ENCODE data around the gene STAT1. TPM values are rescaled to one million over a fixed set of nuclear protein-coding genes. Genes with fewer than 3 reads are reported as not detected.
A peak's percentile ranks its signal among the peaks of the same experiment; 100 is the strongest.
"Not testable (repeated sequence)": the region's sequence is repeated elsewhere in the genome, so short reads cannot be mapped to it uniquely, and the experiment has no call there.

STAT1 gene
- total RNA-seq, 2 experiments from 2014 or later: 472 to 473 TPM

GRCh38 chr2:190996338-190996946 lies 17.5 kb downstream of the STAT1 start:
- CTCF ChIA-PET: interaction anchor here (1.0 to 2.0 kb wide), 7 partner anchors 8 to 159 kb away, joined by 3 to 7 read pairs (median 4); no protein-coding TSS in a partner anchor
- Mint-ChIP-seq H3K9me3 (ENCODE audit: insufficient read depth) (no peaks in the 10 kb centered on the region), H3K27me3 (ENCODE audit: low read depth) (no peaks in the 10 kb centered on the region), H3K4me3 (no peak overlapping the region), H3K27ac (peak overlapping the region; percentile 65), H3K4me1 (ENCODE audit: low read depth) (peaks cover 72% of the 10 kb centered on the region), H3K36me3 (ENCODE audit: low read depth) (peaks cover 92% of the 10 kb centered on the region)
- POLR2A ChIA-PET: interaction anchor here (0.7 to 1.7 kb wide), 3 partner anchors 9 to 15 kb away, joined by 3 to 12 read pairs (median 4); no protein-coding TSS in a partner anchor
- DNase-seq: peak; percentile 57
- peak; percentile 72 for ATAC-seq

GRCh38 chr2:190995315-190995714 lies 18.7 kb downstream of the STAT1 start:
- not testable (repeated sequence) for H3K9me3 Mint-ChIP-seq (ENCODE audit: insufficient read depth); H3K4me3 Mint-ChIP-seq; H3K27ac Mint-ChIP-seq; ATAC-seq; DNase-seq; H3K27me3 Mint-ChIP-seq (ENCODE audit: low read depth)
- Mint-ChIP-seq H3K36me3 (ENCODE audit: low read depth) (peaks cover 92% of the 10 kb centered on the region), H3K4me1 (ENCODE audit: low read depth) (peaks cover 70% of the 10 kb centered on the region)
- ChIA-PET POLR2A (interaction anchor here (1.1 to 1.7 kb wide), 2 partner anchors 10 to 15 kb away, joined by 4 to 5 read pairs; no protein-coding TSS in a partner anchor), CTCF (interaction anchor here (1.5 kb wide), 1 partner anchor 28 kb away, joined by 4 read pairs; no protein-coding TSS in a partner anchor)

- Mint-ChIP-seq H3K27ac (peak overlapping the region; percentile 80), H3K4me1 (ENCODE audit: low read depth) (peaks cover 67% of the 10 kb centered on the region), H3K4me3 (no peak overlapping the region), H3K27me3 (ENCODE audit: low read depth) (no peaks in the 10 kb centered on the region), H3K9me3 (ENCODE audit: insufficient read depth) (no peaks in the 10 kb centered on the region), H3K36me3 (ENCODE audit: low read depth) (peaks cover 91% of the 10 kb centered on the region)
- ChIA-PET POLR2A (interaction anchor here (0.6 to 2.7 kb wide), 7 partner anchors 8 to 18 kb away, joined by 3 to 8 read pairs (median 5); no protein-coding TSS in a partner anchor), CTCF (interaction anchor here (0.9 kb wide), 1 partner anchor 10 kb away, joined by 3 read pairs; no protein-coding TSS in a partner anchor)
- no peak for ATAC-seq
- no peak for DNase-seq
Observed at GRCh38 chr2:190994148-190994547, 19.8 kb downstream of the STAT1 start.

GRCh38 chr2:190993292-190993643 lies 20.7 kb downstream of the STAT1 start:
- CTCF ChIA-PET: interaction anchor here (0.9 kb wide), 1 partner anchor 9 kb away, joined by 3 read pairs; no protein-coding TSS in a partner anchor
- Mint-ChIP-seq H3K4me1 (ENCODE audit: low read depth) (peaks cover 65% of the 10 kb centered on the region), H3K27ac (no peak overlapping the region), H3K36me3 (ENCODE audit: low read depth) (peaks cover 93% of the 10 kb centered on the region), H3K9me3 (ENCODE audit: insufficient read depth) (no peaks in the 10 kb centered on the region), H3K27me3 (ENCODE audit: low read depth) (no peaks in the 10 kb centered on the region), H3K4me3 (no peak overlapping the region)
- DNase-seq: no peak
- ATAC-seq: no peak
- POLR2A ChIA-PET: interaction anchor here (0.7 to 2.7 kb wide), 5 partner anchors 9 to 91 kb away, joined by 3 to 8 read pairs (median 6); no protein-coding TSS in a partner anchor

GRCh38 chr2:190990132-190990531 lies 23.8 kb downstream of the STAT1 start:
- Mint-ChIP-seq H3K27me3 (ENCODE audit: low read depth) (no peaks in the 10 kb centered on the region), H3K9me3 (ENCODE audit: insufficient read depth) (no peaks in the 10 kb centered on the region), H3K4me1 (ENCODE audit: low read depth) (peaks cover 66% of the 10 kb centered on the region), H3K36me3 (ENCODE audit: low read depth) (peaks cover 91% of the 10 kb centered on the region), H3K27ac (no peak overlapping the region), H3K4me3 (no peak overlapping the region)
- ChIA-PET CTCF (no interaction called here), POLR2A (interaction anchor here (0.9 to 2.4 kb wide), 5 partner anchors 10 to 17 kb away, joined by 3 to 8 read pairs (median 5); no protein-coding TSS in a partner anchor)
- ATAC-seq (no peak), DNase-seq (no peak)

- CTCF ChIA-PET: interaction anchor here (1.7 kb wide), 1 partner anchor 7 kb away, joined by 4 read pairs; no protein-coding TSS in a partner anchor
- DNase-seq: no peak
- Mint-ChIP-seq H3K27ac (no peak overlapping the region), H3K9me3 (ENCODE audit: insufficient read depth) (no peaks in the 10 kb centered on the region), H3K27me3 (ENCODE audit: low read depth) (no peaks in the 10 kb centered on the region), H3K4me3 (no peak overlapping the region), H3K4me1 (ENCODE audit: low read depth) (peaks cover 67% of the 10 kb centered on the region), H3K36me3 (ENCODE audit: low read depth) (peaks cover 93% of the 10 kb centered on the region)
- POLR2A ChIA-PET: interaction anchor here (1.2 to 2.1 kb wide), 5 partner anchors 9 to 41 kb away, joined by 3 to 6 read pairs (median 5); no protein-coding TSS in a partner anchor
- no peak for ATAC-seq
Observed at GRCh38 chr2:190988910-190989309, 25.1 kb downstream of the STAT1 start.

- H3K4me1 Mint-ChIP-seq (ENCODE audit: low read depth): peaks cover 65% of the 10 kb centered on the region
- ChIA-PET POLR2A (interaction anchor here (0.8 to 2.7 kb wide), 13 partner anchors 9 to 42 kb away, joined by 3 to 11 read pairs (median 5); partner anchors contain the start of gene STAT1), CTCF (interaction anchor here (0.8 to 1.7 kb wide), 2 partner anchors 8 to 14 kb away, joined by 3 to 4 read pairs; no protein-coding TSS in a partner anchor)
- no peaks in the 10 kb centered on the region for H3K27me3 Mint-ChIP-seq (ENCODE audit: low read depth)
- H3K9me3 Mint-ChIP-seq (ENCODE audit: insufficient read depth): no peaks in the 10 kb centered on the region
- peaks cover 92% of the 10 kb centered on the region for H3K36me3 Mint-ChIP-seq (ENCODE audit: low read depth)
- ATAC-seq: no peak
- H3K4me3 Mint-ChIP-seq: no peak overlapping the region
- H3K27ac Mint-ChIP-seq: peak overlapping the region; percentile 74
- DNase-seq: no peak
Observed at GRCh38 chr2:190987938-190988337, 26.0 kb downstream of the STAT1 start.

- Mint-ChIP-seq H3K27ac (peak overlapping the region; percentile 74), H3K27me3 (ENCODE audit: low read depth) (no peaks in the 10 kb centered on the region), H3K4me3 (no peak overlapping the region), H3K4me1 (ENCODE audit: low read depth) (peaks cover 68% of the 10 kb centered on the region), H3K36me3 (ENCODE audit: low read depth) (peaks cover 94% of the 10 kb centered on the region), H3K9me3 (ENCODE audit: insufficient read depth) (no peaks in the 10 kb centered on the region)
- no peak for DNase-seq
- ATAC-seq: no peak
- ChIA-PET POLR2A (interaction anchor here (0.9 to 2.7 kb wide), 9 partner anchors 9 to 36 kb away, joined by 3 to 11 read pairs (median 6); no protein-coding TSS in a partner anchor), CTCF (interaction anchor here (1.7 kb wide), 1 partner anchor 9 kb away, joined by 4 read pairs; no protein-coding TSS in a partner anchor)
Observed at GRCh38 chr2:190987116-190987515, 26.9 kb downstream of the STAT1 start.

- ChIA-PET POLR2A (interaction anchor here (0.9 to 2.7 kb wide), 5 partner anchors 10 to 26 kb away, joined by 3 to 11 read pairs (median 7); no protein-coding TSS in a partner anchor), CTCF (no interaction called here)
- DNase-seq (no peak), ATAC-seq (no peak)
- H3K36me3 Mint-ChIP-seq (ENCODE audit: low read depth): peaks cover 96% of the 10 kb centered on the region
- peaks cover 69% of the 10 kb centered on the region for H3K4me1 Mint-ChIP-seq (ENCODE audit: low read depth)
- H3K9me3 Mint-ChIP-seq (ENCODE audit: insufficient read depth): no peaks in the 10 kb centered on the region
- no peak overlapping the region for H3K4me3 Mint-ChIP-seq
- peak overlapping the region; percentile 53 for H3K27ac Mint-ChIP-seq
- H3K27me3 Mint-ChIP-seq (ENCODE audit: low read depth): no peaks in the 10 kb centered on the region
Observed at GRCh38 chr2:190986221-190986953, 27.6 kb downstream of the STAT1 start.

- Mint-ChIP-seq H3K27ac (peak overlapping the region; percentile 79), H3K36me3 (ENCODE audit: low read depth) (peaks cover 96% of the 10 kb centered on the region), H3K4me1 (ENCODE audit: low read depth) (peaks cover 73% of the 10 kb centered on the region), H3K27me3 (ENCODE audit: low read depth) (no peaks in the 10 kb centered on the region), H3K9me3 (ENCODE audit: insufficient read depth) (no peaks in the 10 kb centered on the region), H3K4me3 (no peak overlapping the region)
- ATAC-seq (peak; percentile 35), DNase-seq (no peak)
- ChIA-PET POLR2A (interaction anchor here (1.3 to 2.0 kb wide), 4 partner anchors 9 to 27 kb away, joined by 4 to 8 read pairs (median 6); no protein-coding TSS in a partner anchor), CTCF (interaction anchor here (1.0 to 1.8 kb wide), 4 partner anchors 9 to 45 kb away, joined by 3 to 8 read pairs (median 5); no protein-coding TSS in a partner anchor)
Observed at GRCh38 chr2:190984595-190984994, 29.4 kb downstream of the STAT1 start.
